Measurements from ENCODE around the gene TBL3.
"Not testable (repeated sequence)": the region's sequence is repeated elsewhere in the genome, so short reads cannot be mapped to it uniquely, and the experiment has no call there.

TBL3 gene

DNA sequence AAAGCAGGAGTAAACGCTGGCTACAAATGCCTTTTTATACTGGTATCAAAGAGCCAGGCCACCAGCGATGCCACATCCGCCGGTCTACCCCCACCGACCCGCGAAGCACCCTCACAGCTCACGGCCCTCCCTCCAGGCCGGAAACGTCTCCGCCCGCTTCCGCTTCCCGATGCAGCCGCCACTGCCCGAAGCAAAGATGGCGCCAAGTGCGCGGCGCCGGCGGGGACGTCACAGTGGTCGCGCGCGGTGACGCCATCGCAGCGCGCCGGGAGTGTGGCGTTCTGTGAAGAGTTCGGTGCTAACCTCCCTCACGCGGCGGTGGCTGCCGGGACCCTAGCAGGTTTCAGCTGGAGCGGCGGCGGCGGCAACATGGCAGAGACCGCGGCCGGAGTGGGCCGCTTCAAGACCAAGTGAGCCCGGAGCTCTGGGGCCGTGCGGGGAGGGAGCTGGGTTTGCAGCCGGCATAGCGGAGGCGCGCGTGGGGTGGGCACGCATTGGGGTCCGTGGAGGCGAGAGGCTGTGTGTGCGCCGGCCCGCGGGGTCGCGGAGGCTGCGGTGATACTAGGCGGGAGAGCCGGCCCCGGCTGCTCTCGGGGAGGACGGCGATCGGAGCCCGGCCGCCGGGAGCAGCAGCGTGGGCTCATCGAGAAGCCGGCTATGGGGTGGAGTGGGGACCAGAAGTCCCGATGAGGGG, at the start of gene TBL3:
Gene TBL3 (plus strand): TSS at position 258 of the 694 bp plus-strand sequence. CDS start 112 bp downstream, at position 370.
- DNase-seq (ENCODE audit: low read depth) = peak; percentile 88

GRCh38 chr16:1922357-1922756, 49.5 kb upstream of the TBL3 start:
- no peak for DNase-seq (ENCODE audit: low read depth)

- no peak for DNase-seq (ENCODE audit: low read depth)
Measured at GRCh38 chr16:1923299-1924034, 48.4 kb upstream of the TBL3 start.

DNA sequence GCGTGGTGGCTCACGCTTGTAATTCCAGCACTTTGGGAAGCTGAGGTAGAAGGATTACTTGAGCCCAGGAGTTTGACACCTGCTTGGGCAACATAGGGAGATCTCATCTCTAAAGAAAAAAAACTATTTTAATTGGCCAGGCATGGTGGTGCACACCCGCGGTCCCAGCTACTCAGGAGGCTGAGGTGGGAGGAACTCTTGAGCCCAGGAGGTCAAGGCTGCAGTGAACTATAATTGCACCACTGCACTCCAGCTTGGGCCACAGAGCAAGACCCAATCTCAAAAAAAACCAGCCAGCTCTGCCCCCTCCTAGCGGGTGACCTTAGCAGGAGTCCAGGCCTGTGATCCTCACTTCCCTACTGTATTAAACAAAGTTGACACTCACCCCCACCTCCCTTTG, 47.8 kb upstream of the TBL3 start:
- DNase-seq (ENCODE audit: low read depth) = no peak

- no peak for DNase-seq (ENCODE audit: low read depth)
Measured at GRCh38 chr16:1926271-1926670, 45.6 kb upstream of the TBL3 start.

DNA sequence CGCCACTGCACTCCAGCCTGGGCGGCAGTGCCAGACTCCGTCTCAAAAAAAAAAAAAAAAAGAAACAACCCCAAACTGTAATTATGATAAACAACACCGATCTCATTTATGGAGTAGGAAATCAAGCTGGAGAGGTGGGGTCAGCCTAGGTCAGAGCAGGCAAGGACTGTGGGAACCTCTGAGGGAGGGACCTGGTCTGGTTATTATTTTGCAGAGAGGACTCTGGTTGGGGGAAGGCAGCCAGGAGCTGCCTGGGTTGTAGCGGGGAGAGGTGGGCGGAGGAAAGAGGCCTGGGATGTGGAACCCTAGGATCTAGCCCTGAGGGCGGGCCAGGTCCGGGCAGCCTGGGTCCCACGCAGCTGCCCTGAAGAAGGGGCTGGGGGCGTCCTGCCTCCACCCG, 42.7 kb upstream of the TBL3 start:
- DNase-seq (ENCODE audit: low read depth) = no peak

GRCh38 chr16:1929578-1930337, 42.1 kb upstream of the TBL3 start:
- DNase-seq (ENCODE audit: low read depth) = peak; percentile 58

- no peak for DNase-seq (ENCODE audit: low read depth)
Measured at GRCh38 chr16:1930338-1930720, 41.5 kb upstream of the TBL3 start.

DNA sequence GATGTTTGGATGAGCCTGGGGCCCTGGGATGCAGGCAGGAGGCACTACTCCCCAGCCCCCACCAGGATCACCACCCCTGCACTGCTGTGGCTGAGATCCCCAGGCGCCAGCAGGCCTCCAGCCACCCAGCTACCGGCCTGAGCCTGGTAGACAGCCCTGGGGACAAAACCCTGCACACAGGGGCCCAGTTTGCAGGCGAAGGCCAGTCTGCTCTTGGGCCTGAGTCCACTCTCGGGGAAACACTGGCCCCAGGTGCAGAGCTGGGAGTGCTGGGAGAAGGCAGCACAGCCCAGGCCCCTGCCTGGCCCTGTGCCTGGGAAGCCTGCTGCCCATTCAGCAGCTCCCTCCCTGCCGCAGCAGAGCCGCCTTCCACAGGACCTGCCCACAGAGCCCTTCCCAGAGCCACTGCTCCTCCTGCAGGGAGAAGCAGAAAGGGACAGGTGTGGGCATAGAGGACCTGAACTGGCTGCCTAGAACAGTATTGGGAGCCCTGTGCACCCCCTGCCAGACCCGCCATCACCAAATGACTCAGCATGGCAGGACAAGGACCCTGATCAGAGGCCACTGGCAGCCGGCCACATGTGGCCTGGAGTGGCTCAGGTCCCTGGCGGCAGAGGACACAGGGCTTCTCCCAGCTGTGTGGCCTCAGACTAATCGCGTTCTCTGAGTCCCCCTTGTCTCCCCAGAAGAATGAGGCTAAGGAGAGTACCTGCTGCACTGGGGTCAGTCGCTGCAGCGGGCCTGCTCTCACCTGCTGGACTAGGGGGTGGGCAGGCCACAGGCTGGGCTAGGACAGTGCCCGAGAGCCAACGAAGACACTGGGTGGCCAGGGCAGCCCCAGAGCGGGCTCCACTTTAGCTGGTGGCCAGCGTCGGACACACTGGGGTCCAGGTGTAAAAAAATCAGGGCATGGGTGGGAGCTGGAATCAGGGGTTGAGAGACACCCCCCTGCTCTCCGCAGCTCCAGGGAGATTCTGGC, 39.5 kb upstream of the TBL3 start:
- no peak for DNase-seq (ENCODE audit: low read depth)

DNA sequence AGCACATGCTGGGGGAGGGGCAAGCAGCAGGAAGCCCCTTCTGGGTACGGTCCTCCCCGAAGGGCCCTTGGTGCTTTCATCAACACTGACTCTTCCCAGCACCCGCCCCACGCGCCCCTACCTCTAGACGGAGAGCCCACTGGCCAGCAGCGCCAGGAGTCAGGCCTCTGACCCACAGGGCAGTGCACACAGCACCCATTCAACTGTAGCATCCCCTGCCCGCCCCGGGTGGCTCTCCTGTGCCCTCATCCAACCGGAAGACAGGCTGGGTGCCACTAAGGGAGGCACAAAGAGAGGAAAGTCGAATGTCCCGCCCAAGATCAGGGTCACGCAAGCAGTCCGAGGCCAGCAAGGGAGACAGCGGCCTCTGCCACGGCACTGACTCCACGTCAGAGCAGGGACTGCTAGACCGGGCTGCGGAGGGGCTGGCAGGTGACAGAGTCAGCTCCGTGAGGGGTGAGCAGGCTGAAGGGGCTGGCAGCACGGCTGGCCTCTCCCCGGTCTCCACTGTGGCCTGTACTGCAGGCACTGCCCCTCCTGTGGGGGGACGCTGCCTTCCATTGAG, 38.7 kb upstream of the TBL3 start:
- no peak for DNase-seq (ENCODE audit: low read depth)

DNA sequence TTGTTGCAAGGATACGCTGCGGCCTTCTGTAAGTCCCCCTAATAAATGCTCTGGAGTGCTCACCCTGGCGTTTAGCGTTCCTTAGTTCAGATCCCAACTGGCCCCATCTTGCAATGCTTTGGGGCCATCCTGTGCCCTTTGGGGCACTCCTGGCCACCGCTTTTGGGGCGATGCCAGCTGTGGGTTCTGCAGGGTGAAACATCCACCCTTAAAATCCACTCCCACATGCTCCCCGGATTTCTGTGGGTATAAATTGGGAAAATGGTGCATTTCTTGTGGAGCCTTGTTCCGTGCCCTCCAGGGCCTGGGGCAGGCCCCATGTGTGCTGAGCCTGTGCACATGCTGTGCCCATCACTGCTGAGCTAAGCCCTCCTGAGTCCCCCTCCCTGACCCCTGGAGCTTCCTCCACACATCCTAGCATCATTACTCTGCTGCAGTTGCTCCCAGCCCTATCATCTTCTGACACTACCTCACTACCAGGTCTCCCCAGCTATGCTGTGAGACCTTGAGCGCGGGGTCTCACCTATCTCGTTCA, 34.8 kb upstream of the TBL3 start:
- no peak for DNase-seq (ENCODE audit: low read depth)

GRCh38 chr16:1938316-1938715, 33.5 kb upstream of the TBL3 start:
- DNase-seq (ENCODE audit: low read depth) = no peak

DNA sequence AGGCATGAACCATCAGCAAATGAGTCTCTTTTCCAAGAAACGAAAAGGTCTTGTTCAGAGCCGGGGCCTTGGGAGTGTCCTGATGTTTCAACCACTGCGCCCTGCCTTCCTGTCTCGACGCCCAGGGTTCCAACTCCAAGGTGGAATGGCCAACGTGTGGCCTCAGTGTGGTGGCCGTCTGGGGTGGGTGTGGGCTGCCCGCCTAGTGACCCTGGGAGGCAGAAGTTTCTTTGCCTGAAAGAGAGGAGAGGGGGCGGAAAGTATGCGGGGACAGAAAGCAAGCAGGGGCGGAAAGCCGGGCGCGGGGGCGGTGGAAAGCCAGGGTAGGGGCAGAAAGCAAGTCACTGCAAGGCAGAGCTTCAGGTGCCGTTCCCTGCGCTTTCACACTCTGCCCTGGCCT, 32.9 kb upstream of the TBL3 start:
- no peak for DNase-seq (ENCODE audit: low read depth)

DNA sequence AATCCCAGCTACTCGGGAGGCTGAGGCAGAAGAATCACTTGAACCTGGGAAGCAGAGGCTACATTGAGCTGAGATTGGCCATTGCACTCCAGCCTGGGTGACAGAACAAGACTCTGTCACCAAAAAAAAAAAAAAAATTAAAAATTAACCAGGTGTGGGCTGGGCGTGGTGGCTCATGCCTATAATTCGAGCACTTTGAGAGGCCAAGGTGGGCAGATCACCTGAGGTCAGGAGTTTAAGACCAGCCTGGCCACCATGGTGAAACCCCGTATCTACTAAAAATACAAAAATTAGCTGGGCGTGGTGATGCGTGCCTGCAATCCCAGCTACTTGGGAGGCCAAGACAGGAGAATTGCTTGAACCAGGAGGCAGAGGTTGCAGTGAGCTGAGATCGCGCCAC, 32.0 kb upstream of the TBL3 start:
- DNase-seq (ENCODE audit: low read depth) = not testable (repeated sequence)

DNA sequence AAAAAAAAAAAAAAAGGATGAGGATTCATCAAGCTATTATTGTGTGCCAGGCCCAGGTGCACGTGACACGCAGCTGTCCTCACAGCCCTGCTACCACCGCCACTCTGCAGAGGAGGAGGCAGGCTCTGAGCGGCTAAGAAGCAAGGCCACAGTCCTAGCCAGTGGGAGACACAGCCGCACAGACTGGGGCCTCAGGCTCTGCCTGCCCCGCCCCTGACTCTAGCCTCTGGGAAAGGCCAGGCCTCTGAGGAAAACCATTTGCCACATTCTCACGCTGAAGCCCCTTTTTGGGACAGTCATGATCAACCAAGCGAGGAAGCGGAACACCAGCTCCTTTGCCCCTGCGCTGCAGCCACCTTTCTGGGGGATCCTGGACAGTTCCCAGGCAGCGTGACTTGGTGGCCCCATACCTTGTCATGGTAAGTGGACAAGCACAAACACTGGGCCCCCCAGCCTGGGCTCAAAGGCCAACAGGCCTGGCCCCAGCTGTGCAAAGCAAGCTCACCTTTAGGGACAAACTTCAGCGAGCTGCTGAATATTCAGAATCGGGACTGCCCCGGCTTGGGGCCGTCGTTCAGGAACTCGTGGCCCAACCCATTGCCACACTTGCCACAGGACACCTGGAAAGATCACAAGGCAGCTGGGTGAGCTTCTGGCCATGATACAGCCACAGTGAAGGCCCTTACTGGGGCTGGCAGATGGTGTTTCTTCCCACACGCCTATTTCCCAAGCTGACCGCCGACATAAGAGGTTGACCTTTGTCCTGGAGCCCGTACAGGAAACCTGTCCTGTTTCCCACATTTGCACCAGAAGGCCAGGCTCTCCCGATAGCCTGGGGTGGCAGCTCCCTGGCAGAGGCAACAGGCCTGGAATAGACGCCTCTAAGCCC, 31.3 kb upstream of the TBL3 start:
- no peak for DNase-seq (ENCODE audit: low read depth)

DNA sequence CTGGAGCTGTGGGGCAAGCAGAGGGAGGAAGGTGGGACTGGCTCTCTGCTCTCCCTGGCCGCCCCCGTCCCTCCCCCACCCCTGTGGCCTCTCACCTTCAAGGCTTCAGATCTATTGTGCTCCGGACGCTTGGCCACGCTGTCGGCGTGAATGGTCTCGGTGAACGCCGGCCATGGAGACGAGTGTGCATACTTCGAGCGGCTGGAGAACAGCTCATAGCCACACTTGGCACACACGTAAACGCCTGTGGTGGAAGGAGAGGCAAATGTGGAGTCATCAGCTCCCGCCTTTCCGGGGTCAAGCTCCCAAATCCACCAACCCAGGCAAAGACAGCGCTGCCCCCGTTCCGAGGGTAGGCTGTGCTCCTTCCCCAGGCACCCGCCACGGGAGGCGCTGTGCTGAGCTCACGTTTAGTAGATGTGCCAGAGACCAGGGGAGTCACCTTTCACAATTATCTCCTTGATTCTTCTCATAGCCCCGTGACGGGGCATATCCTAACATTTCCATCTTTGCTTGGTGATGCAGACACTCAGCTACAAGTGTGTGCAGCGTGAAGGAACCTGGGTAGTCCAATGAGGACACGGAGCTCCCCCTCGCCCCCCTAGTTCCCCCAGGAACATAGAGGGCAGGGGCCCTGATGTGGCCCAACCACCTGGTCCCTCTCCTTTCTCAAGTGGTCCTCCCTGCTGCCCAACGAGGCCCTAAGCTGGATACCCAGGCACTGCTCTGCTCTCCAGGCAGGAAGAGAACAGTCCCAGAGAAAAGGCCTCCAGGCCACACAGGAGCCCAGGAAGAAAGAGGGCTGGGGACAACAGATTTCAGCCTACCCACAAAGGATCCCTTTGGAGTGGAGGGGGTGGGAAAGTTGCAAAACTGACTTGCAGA, 30.4 kb upstream of the TBL3 start:
- DNase-seq (ENCODE audit: low read depth) = no peak

DNA sequence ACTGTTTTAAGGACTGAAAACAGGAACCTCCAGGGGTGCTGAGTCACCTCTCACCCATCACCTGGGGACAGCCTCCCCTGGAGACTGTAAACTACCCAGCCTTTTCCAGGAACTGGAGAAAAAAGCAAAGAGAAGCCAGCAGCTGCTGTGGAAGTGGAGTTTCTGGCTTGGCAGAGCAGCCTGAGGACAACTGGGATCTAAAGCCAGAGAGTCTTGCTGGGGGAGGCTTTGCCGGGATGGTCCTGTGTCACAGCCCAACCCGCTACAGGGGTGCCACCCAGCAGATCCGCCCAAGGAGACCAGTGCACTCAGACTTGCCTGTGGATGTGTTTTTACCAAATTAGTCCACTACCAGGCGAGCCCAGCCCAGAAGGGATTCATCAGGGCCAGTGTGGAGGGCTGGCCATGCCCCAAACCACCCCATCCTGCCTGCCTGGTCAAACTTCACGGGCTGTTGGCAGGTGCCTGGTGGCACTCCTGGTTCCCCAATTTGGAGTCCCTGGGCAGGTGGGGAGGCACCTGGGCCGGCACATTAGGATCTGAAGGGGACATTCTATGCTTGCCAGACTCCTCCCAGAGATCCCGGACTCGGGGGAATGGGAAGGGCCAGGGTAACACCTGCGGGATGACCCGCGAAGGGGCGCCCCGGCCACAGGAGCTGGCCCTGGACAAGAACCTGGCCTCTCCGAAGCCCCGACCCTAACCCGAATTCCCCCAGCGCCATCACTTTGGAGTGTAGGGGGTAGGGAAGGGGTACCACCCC, 29.6 kb upstream of the TBL3 start:
- DNase-seq (ENCODE audit: low read depth) = no peak
